Activated naive CD4-positive, alpha-beta T cell treated with anti-CD3 and anti-CD28 coated beads, Interleukin-2, amount 10 ng/mL, durations not matched to agents 7 days and 5 days (primary cell): ENCODE data around the gene SDF4.

Source experiments
- CTCF ChIA-PET: fragments of 350-600 bp; sonication (Branson Sonifier 250); formaldehyde crosslinking; loops from one replicate; lab custom pipeline; 2021; ENCODE audit warnings: antibody characterized with exemption; lab: Charles Lee
- DNase-seq: peaks from one replicate; pipeline ENCODE4 v3.0.0-alpha.2; 2020
- H3K27ac Mint-ChIP-seq: one replicate; pipeline ENCODE4 v1.8.0; 2021; ENCODE audit warnings: mild to moderate bottlenecking, moderate library complexity, mixed read lengths
- H3K27me3 Mint-ChIP-seq: one replicate; pipeline ENCODE4 v1.8.0; 2021; ENCODE audit warnings: mild to moderate bottlenecking, mixed read lengths
- H3K36me3 Mint-ChIP-seq: one replicate; pipeline ENCODE4 v1.8.0; 2021; ENCODE audit warnings: mixed read lengths
- H3K4me1 Mint-ChIP-seq: one replicate; pipeline ENCODE4 v1.8.0; 2021; ENCODE audit warnings: mixed read lengths
- H3K4me3 Mint-ChIP-seq: one replicate; pipeline ENCODE4 v1.8.0; 2021; ENCODE audit warnings: mild to moderate bottlenecking, moderate library complexity, mixed read lengths
- H3K9me3 Mint-ChIP-seq: one replicate; pipeline ENCODE4 v1.8.0; 2021; ENCODE audit warnings: mixed read lengths

SDF4 gene

GRCh38 chr1:1222575-1223225 lies 9.1 kb downstream of the SDF4 start:
- H3K9me3 Mint-ChIP-seq = no peaks in the 10 kb centered on the region
- peaks cover 46% of the 10 kb centered on the region for H3K36me3 Mint-ChIP-seq
- peaks cover 5% of the 10 kb centered on the region for H3K4me1 Mint-ChIP-seq
- peak overlapping the region; percentile 80 for H3K27ac Mint-ChIP-seq
- no peak for DNase-seq
- no peaks in the 10 kb centered on the region for H3K27me3 Mint-ChIP-seq
- no peak overlapping the region for H3K4me3 Mint-ChIP-seq
- CTCF ChIA-PET = no interaction called here

DNA sequence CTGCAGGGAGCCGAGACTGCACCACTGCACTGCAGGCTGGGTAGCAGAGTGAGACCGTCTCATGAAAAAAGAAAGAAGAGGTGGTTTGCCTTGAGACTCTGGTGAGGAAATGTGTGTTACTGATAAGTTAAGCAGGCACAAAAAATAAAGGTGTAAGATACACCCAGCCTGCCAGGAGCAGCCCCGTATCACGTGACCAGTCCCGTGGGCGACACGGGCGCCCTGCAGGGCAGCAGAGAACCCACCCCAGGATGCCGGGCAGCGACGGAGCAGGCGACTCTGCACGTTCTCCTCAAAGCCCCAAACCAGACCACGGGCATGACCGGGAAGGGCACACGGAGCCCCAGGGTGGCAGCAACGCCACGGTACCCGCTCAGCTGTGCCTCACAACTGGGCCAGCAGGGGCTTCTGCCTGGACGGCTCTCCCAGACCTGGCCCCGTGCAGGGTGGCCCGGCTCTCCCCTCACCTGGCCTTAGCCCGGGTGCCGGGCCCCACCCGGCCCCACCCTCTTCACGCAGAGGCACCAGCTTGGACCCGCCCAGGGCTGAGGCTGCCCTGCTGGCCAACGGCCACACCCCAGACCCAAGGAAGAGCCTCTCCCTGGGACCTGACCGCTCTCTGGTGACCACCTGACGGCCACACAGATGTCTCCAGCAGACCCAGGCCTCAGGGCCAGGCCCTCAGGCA lies 9.8 kb downstream of the SDF4 start:
- Mint-ChIP-seq H3K9me3 (no peaks in the 10 kb centered on the region), H3K27ac (no peak overlapping the region), H3K36me3 (peaks cover 49% of the 10 kb centered on the region), H3K27me3 (no peaks in the 10 kb centered on the region), H3K4me1 (peaks cover 6% of the 10 kb centered on the region), H3K4me3 (no peak overlapping the region)
- no peak for DNase-seq
- CTCF ChIA-PET = no interaction called here

- DNase-seq = no peak
- peak overlapping the region; percentile 31 for H3K27ac Mint-ChIP-seq
- no peaks in the 10 kb centered on the region for H3K9me3 Mint-ChIP-seq
- H3K4me1 Mint-ChIP-seq = peaks cover 13% of the 10 kb centered on the region
- no peak overlapping the region for H3K4me3 Mint-ChIP-seq
- CTCF ChIA-PET = no interaction called here
- peaks cover 48% of the 10 kb centered on the region for H3K36me3 Mint-ChIP-seq
- H3K27me3 Mint-ChIP-seq = no peaks in the 10 kb centered on the region
These were observed 11.6 kb downstream of the SDF4 start for GRCh38 chr1:1220197-1220596.

GRCh38 chr1:1219341-1219740 lies 12.5 kb downstream of the SDF4 start:
- CTCF ChIA-PET = no interaction called here
- H3K36me3 Mint-ChIP-seq = peaks cover 42% of the 10 kb centered on the region
- no peak for DNase-seq
- no peak overlapping the region for H3K4me3 Mint-ChIP-seq
- H3K27ac Mint-ChIP-seq = no peak overlapping the region
- peaks cover 21% of the 10 kb centered on the region for H3K4me1 Mint-ChIP-seq
- no peaks in the 10 kb centered on the region for H3K9me3 Mint-ChIP-seq
- no peaks in the 10 kb centered on the region for H3K27me3 Mint-ChIP-seq

DNA sequence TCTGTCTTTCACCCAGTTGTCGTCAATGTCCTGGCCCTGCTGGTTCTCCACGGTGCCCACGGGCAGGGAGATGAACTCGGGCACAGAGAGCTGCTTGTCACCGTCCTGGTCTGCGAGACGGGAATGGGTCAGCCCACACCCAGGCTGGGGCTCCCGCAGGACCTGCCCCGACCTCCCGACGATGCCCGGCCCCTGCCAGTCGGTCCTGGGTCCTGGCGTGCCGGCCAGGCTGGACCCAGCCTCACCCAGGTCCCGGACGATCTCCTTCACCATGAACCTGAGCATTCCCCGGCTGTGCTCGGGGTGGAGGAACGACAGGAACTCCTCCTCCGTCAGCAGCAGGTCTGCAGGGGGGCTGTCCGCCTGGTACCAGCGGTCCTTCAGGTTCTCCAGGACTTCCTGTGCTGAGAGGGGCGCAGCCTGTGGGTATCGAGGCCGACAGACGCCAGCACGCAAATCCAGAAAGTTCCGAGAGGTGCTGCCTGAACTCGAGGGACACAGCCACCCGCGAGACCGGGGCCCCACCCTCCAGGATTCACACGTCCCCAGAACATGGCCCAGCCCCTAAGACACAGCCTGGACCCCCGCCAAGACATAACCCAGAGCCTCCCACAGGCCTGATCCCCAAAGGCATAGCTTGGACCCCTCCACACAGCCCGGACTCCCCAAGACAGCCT lies 13.1 kb downstream of the SDF4 start:
- H3K4me3 Mint-ChIP-seq = no peak overlapping the region
- DNase-seq = no peak
- CTCF ChIA-PET = no interaction called here
- H3K9me3 Mint-ChIP-seq = no peaks in the 10 kb centered on the region
- H3K27me3 Mint-ChIP-seq = no peaks in the 10 kb centered on the region
- H3K27ac Mint-ChIP-seq = no peak overlapping the region
- H3K4me1 Mint-ChIP-seq = peaks cover 26% of the 10 kb centered on the region
- peaks cover 39% of the 10 kb centered on the region for H3K36me3 Mint-ChIP-seq

DNA sequence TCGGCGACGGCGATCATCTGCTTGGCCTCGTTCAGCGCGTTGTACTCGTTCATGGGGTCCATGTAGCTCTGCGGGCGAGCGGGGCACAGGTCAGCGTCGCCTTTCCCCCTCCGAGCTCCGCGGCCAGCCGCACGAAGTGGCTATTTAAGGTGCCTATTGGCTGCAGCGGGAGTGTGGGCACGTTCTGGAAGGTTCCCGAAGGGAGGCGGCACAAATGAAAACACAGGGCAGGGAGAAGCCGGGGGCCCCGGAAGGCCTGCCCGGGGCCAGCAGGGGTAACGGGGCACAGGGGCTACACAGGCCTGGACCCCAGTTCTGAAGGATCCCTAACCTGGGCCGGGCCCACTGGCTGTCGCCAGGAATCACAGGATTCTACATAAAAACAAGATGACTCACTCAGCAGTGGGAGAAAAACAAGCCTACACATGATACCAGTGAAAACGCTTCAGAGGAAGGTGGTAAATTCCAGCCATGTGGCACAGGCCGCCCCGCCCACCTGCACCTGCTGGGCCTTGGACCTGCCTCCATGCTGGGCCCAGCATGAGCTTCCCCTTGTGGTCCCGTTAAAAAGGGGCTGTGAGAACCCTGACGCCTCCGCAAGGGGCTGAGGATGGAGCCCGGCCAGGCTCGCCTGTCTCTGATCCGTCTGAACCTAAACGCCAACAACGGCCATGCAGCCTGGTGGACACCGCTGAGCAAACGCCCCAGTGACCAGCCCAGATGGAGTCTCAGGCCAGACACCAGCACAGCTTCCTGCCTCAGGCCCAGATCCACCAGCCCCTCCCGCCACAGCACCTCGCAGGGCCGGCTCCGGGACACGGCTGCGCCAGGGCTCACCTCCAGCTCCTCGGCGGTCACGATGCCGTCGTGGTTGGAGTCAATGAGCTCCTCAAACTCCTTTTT lies 13.9 kb downstream of the SDF4 start:
- Mint-ChIP-seq H3K4me1 (peaks cover 27% of the 10 kb centered on the region), H3K4me3 (no peak overlapping the region), H3K27ac (no peak overlapping the region), H3K27me3 (no peaks in the 10 kb centered on the region), H3K36me3 (peaks cover 33% of the 10 kb centered on the region), H3K9me3 (no peaks in the 10 kb centered on the region)
- no peak for DNase-seq
- CTCF ChIA-PET = no interaction called here

GRCh38 chr1:1216770-1217620 lies 14.8 kb downstream of the SDF4 start:
- no peak overlapping the region for H3K4me3 Mint-ChIP-seq
- no peaks in the 10 kb centered on the region for H3K27me3 Mint-ChIP-seq
- peak overlapping the region; percentile 62 for H3K27ac Mint-ChIP-seq
- no peaks in the 10 kb centered on the region for H3K9me3 Mint-ChIP-seq
- DNase-seq = no peak
- CTCF ChIA-PET = interaction anchor here (3.5 kb wide), 1 partner anchor 95 kb away, joined by 14 read pairs; no protein-coding TSS in a partner anchor
- peaks cover 27% of the 10 kb centered on the region for H3K4me1 Mint-ChIP-seq
- peaks cover 30% of the 10 kb centered on the region for H3K36me3 Mint-ChIP-seq

DNA sequence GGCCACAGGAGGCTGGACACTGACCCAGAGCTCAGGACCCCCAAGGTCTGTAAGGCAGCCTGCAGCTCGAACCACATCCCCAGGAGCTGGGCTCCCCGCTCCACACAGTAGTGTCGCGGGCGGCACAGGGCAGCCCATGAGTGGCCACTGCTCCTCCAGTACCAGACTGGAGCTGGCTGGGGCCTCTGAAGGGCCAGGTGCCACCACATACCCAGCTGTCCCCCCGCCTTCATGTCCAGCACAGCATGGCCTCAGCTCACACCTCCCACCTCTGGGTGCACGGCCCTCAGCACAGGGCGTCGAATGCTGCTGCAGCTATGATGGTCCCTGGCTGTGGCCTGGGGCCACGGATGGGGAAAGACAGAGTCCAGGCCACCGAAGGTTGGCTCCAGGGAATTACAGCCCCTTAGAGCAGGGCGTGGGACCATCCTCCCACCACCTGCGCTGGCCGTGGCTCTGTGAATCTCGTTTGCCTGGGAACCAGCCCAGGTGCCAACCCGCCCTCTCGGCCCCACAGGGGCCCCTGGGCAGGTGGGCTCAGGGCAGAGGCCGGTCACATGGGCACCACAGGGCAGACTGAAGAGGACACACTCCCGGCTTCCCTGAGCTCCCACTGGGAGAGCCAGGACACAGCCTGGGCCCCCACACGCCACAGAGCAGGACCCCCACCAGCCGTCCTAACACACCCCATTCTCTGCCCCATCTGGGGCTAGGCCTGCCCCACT lies 15.8 kb downstream of the SDF4 start:
- H3K27ac Mint-ChIP-seq = peak overlapping the region; percentile 62
- peaks cover 29% of the 10 kb centered on the region for H3K4me1 Mint-ChIP-seq
- H3K36me3 Mint-ChIP-seq = peaks cover 24% of the 10 kb centered on the region
- DNase-seq = no peak
- CTCF ChIA-PET = interaction anchor here (0.8 to 3.5 kb wide), 3 partner anchors 15 to 94 kb away, joined by 3 to 14 read pairs (median 3); no protein-coding TSS in a partner anchor
- H3K4me3 Mint-ChIP-seq = no peak overlapping the region
- H3K9me3 Mint-ChIP-seq = no peaks in the 10 kb centered on the region
- no peaks in the 10 kb centered on the region for H3K27me3 Mint-ChIP-seq

GRCh38 chr1:1215080-1215676 lies 16.6 kb downstream of the SDF4 start:
- CTCF ChIA-PET = interaction anchor here (1.4 to 3.5 kb wide), 2 partner anchors 19 to 93 kb away, joined by 3 to 14 read pairs; no protein-coding TSS in a partner anchor

DNA sequence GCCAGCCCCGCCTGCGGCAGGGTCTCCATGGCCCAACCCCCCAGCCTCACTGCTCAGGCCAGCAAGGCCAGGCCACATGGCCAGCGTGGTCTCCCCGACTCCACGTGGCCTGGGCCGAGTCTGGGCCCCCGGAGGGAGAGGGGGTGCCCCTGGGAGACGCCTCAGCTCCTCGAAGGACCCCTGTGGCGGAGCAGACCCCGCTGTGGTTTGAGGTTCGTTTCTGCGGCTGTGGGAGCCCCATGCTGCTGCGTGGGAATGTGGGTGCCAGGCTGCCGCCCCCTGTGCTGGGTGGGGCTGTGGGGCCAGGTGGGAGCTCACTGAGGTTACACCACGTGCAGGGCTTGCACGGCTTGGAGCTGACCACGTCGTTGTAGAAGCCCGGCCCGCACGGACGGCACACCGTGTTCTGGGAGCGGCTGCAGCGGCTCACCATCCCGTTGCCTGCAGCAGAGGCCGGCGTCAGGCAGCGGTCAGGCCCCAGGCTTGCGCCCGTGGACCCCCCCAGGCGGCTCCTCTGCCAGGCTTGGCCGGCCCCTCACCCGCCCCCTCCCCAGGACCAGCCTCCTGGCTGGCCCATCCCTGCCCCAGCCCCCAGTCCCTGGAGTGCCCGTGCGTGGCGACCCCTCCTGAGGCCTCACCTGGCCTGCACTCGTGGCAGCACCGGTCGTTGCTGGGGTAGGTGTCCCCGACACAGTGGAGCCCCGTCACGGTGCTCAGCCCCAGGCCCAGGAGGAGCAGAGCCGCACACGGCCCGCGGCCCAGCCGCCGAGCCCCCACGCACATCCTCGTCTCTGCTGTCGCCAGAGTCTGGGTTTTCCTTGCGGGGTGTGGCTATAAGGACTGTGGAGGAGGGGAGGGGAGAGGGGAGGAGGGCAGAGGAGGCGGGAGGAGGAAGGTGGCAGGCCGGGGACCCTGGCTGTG lies 18.2 kb downstream of the SDF4 start, which contains the start of gene TNFRSF4:
Gene TNFRSF4 (minus strand): TSS at position 809 of the 921 bp plus-strand sequence. CDS start 26 bp downstream, at position 783.
- H3K27me3 Mint-ChIP-seq = peaks cover 23% of the 10 kb centered on the region
- CTCF ChIA-PET = interaction anchor here (1.4 to 3.5 kb wide), 2 partner anchors 91 kb away, joined by 5 to 14 read pairs; no protein-coding TSS in a partner anchor
- H3K4me3 Mint-ChIP-seq = peak within 1 kb of the TSS; percentile 5
- peaks cover 36% of the 10 kb centered on the region for H3K4me1 Mint-ChIP-seq
- H3K27ac Mint-ChIP-seq = peak within 1 kb of the TSS; percentile 11
- DNase-seq = peak; percentile 33
- peaks cover 13% of the 10 kb centered on the region for H3K36me3 Mint-ChIP-seq
- H3K9me3 Mint-ChIP-seq = no peaks in the 10 kb centered on the region

More at GRCh38 chr1:1215080-1215676, 16.6 kb downstream of the SDF4 start:
- peaks cover 17% of the 10 kb centered on the region for H3K36me3 Mint-ChIP-seq
- no peaks in the 10 kb centered on the region for H3K9me3 Mint-ChIP-seq
- no peak for DNase-seq
- no peak overlapping the region for H3K27ac Mint-ChIP-seq
- H3K4me3 Mint-ChIP-seq = no peak overlapping the region
- peaks cover 29% of the 10 kb centered on the region for H3K4me1 Mint-ChIP-seq
- peaks cover 8% of the 10 kb centered on the region for H3K27me3 Mint-ChIP-seq

- CTCF ChIA-PET = interaction anchor here (1.4 kb wide), 1 partner anchor 90 kb away, joined by 5 read pairs; no protein-coding TSS in a partner anchor
- Mint-ChIP-seq H3K4me3 (peak overlapping the region; percentile 5), H3K36me3 (peaks cover 10% of the 10 kb centered on the region), H3K27ac (no peak overlapping the region), H3K9me3 (no peaks in the 10 kb centered on the region), H3K4me1 (peaks cover 42% of the 10 kb centered on the region), H3K27me3 (peaks cover 31% of the 10 kb centered on the region)
- DNase-seq = peak; percentile 63
These were observed 18.9 kb downstream of the SDF4 start for GRCh38 chr1:1212780-1213344.
